ENCODE measurements around the gene NECAP2. TPM values are rescaled to one million over a fixed set of nuclear protein-coding genes. Genes with fewer than 3 reads are reported as not detected.

NECAP2 gene
- total RNA-seq, 3 donors from 2014 or later (not counting 1 experiment from before 2014, with no cell fraction given): 62.1 to 73.1 (median 73.0) TPM

GRCh38 chr1:16421201-16421600 is 19.3 kb upstream of the NECAP2 start:
- H3K27ac Mint-ChIP-seq: peak overlapping the region; percentile 71 to 87
- no peaks in the 10 kb centered on the region for H3K9me3 Mint-ChIP-seq
- H3K36me3 ChIP-seq (ENCODE audit: control insufficient read depth, insufficient read depth, low read length): no peaks in the 10 kb centered on the region
- intact Hi-C loops (cut with micrococcal nuclease): no loop called here
- no peak overlapping the region for H3K4me3 ChIP-seq (ENCODE audit: low read length)
- H3K36me3 Mint-ChIP-seq: no peaks in the 10 kb centered on the region
- peak overlapping the region; percentile 80 for H3K4me3 Mint-ChIP-seq
- ATAC-seq: peak; percentile 3 to 9 (median 5)
- peaks cover 25% of the 10 kb centered on the region for H3K4me1 ChIP-seq (ENCODE audit: control insufficient read depth, insufficient read depth, low read length)
- H3K9me3 ChIP-seq (ENCODE audit: control insufficient read depth, insufficient read depth, low read length): no peaks in the 10 kb centered on the region
- H3K27ac ChIP-seq (ENCODE audit: low read length): peak overlapping the region; percentile 46
- H3K4me1 Mint-ChIP-seq: peaks cover 28 to 31% of the 10 kb centered on the region in 2 donors
- H3K27me3 Mint-ChIP-seq (ENCODE audit: low read depth in 2 of 2): no peaks in the 10 kb centered on the region
- 77% methylated on average over 7 of the region's 7 CpGs for WGBS (ENCODE audit: insufficient coverage)
- TF ChIP-seq CTCF (IDR thresholded peaks at IDR 0.05): no peak
- no peaks in the 10 kb centered on the region for H3K27me3 ChIP-seq (ENCODE audit: control insufficient read depth, insufficient read depth, low read length)
- peak in 1 of 2 donors; percentile 39 for DNase-seq

- Histone ChIP-seq H3K4me1 (ENCODE audit: control insufficient read depth, insufficient read depth, low read length) (peaks cover 25% of the 10 kb centered on the region), H3K27me3 (ENCODE audit: control insufficient read depth, insufficient read depth, low read length) (no peaks in the 10 kb centered on the region), H3K36me3 (ENCODE audit: control insufficient read depth, insufficient read depth, low read length) (no peaks in the 10 kb centered on the region), H3K4me3 (ENCODE audit: low read length) (no peak overlapping the region), H3K27ac (ENCODE audit: low read length) (no peak overlapping the region), H3K9me3 (ENCODE audit: control insufficient read depth, insufficient read depth, low read length) (no peaks in the 10 kb centered on the region)
- intact Hi-C loops (cut with micrococcal nuclease): no loop called here
- Mint-ChIP-seq H3K9me3 (no peaks in the 10 kb centered on the region), H3K4me3 (no peak overlapping the region), H3K36me3 (no peaks in the 10 kb centered on the region), H3K27me3 (ENCODE audit: low read depth in 2 of 2) (no peaks in the 10 kb centered on the region), H3K4me1 (peaks cover 28 to 31% of the 10 kb centered on the region in 2 donors), H3K27ac (no peak overlapping the region)
- DNase-seq (no peak), ATAC-seq (no peak)
- WGBS (ENCODE audit: insufficient coverage): 93% methylated on average over 6 of the region's 7 CpGs
- TF ChIP-seq CTCF (IDR thresholded peaks at IDR 0.05): no peak
Observed at GRCh38 chr1:16422041-16422440, 18.5 kb upstream of the NECAP2 start.

GRCh38 chr1:16425125-16426025 is 15.1 kb upstream of the NECAP2 start:
- no peaks in the 10 kb centered on the region for H3K36me3 Mint-ChIP-seq
- no peaks in the 10 kb centered on the region for H3K27me3 Mint-ChIP-seq (ENCODE audit: low read depth in 2 of 2)
- H3K27ac Mint-ChIP-seq: no peak overlapping the region
- Histone ChIP-seq H3K4me3 (ENCODE audit: low read length) (no peak overlapping the region), H3K36me3 (ENCODE audit: control insufficient read depth, insufficient read depth, low read length) (no peaks in the 10 kb centered on the region), H3K27me3 (ENCODE audit: control insufficient read depth, insufficient read depth, low read length) (no peaks in the 10 kb centered on the region), H3K4me1 (ENCODE audit: control insufficient read depth, insufficient read depth, low read length) (peaks cover 18% of the 10 kb centered on the region), H3K9me3 (ENCODE audit: control insufficient read depth, insufficient read depth, low read length) (no peaks in the 10 kb centered on the region), H3K27ac (ENCODE audit: low read length) (no peak overlapping the region)
- peaks cover 10 to 14% of the 10 kb centered on the region in 2 donors for H3K4me1 Mint-ChIP-seq
- no peaks in the 10 kb centered on the region for H3K9me3 Mint-ChIP-seq
- ATAC-seq (no peak), DNase-seq (no peak)
- 93% methylated on average over 10 of the region's 10 CpGs for WGBS (ENCODE audit: insufficient coverage)
- intact Hi-C loops (cut with micrococcal nuclease): no loop called here
- H3K4me3 Mint-ChIP-seq: no peak overlapping the region
- no peak for TF ChIP-seq CTCF (IDR thresholded peaks at IDR 0.05)

Measured in natural killer cell (primary cell).